Measurements from ENCODE around the gene FGD2.

Gene FGD2

DNA sequence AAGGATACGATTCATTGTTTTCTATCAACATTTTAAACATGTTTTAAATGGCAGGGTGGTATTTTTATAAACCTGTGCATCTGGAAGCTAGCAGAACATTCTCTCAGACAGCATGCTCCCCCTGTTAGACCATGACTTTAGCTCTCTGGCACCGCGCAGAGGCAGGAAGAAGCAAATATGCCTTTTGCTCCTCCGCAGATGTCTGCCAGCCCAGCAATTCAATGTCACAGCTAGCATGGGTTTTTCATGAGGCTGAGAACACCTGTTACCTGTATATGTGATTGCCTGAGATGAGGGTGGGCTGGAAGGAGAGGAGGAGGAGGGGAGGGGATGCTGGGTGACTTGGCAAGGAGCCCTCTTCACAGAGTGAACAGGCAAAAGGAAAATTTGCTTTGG, 26.1 kb upstream of the FGD2 start:
- TF ChIP-seq ZFP37 (tag by site-specific recombination; IDR thresholded peaks at IDR 0.05) (no peak), ZNF24 (tag by site-specific recombination; IDR thresholded peaks at IDR 0.05) (no peak), MEIS1 (CRISPR knock-in tag; IDR thresholded peaks at IDR 0.05; ENCODE audit: borderline replicate concordance) (no peak), SCRT2 (tag by site-specific recombination; IDR thresholded peaks at IDR 0.05) (peak; percentile 85), MYNN (tag by site-specific recombination; IDR thresholded peaks at IDR 0.05; ENCODE audit: borderline replicate concordance) (no peak), ZNF610 (tag by site-specific recombination; IDR thresholded peaks at IDR 0.05; ENCODE audit: borderline replicate concordance) (no peak)
- TF ChIP-seq, protein P1, sequence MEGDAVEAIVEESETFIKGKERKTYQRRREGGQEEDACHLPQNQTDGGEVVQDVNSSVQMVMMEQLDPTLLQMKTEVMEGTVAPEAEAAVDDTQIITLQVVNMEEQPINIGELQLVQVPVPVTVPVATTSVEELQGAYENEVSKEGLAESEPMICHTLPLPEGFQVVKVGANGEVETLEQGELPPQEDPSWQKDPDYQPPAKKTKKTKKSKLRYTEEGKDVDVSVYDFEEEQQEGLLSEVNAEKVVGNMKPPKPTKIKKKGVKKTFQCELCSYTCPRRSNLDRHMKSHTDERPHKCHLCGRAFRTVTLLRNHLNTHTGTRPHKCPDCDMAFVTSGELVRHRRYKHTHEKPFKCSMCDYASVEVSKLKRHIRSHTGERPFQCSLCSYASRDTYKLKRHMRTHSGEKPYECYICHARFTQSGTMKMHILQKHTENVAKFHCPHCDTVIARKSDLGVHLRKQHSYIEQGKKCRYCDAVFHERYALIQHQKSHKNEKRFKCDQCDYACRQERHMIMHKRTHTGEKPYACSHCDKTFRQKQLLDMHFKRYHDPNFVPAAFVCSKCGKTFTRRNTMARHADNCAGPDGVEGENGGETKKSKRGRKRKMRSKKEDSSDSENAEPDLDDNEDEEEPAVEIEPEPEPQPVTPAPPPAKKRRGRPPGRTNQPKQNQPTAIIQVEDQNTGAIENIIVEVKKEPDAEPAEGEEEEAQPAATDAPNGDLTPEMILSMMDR (tag by site-specific recombination; IDR thresholded peaks at IDR 0.05) = peak; percentile 50
- ChIA-PET POLR2A (interaction anchor here (0.9 kb wide), 1 partner anchor 94 kb away, joined by 3 read pairs; the partner anchor contains the start of gene C6orf89), CTCF (interaction anchor here (0.6 to 4.6 kb wide), 3 partner anchors 39 to 411 kb away, joined by 3 to 37 read pairs (median 3); no protein-coding TSS in a partner anchor)
- no peaks in the 10 kb centered on the region for H3K9me3 ChIP-seq (ENCODE audit: control insufficient read depth, insufficient read depth, low read depth, low read length)
- no peak overlapping the region for H3K4me3 ChIP-seq (ENCODE audit: low read depth, low read length)
- H3K36me3 ChIP-seq (ENCODE audit: control insufficient read depth in 2 of 2, insufficient read depth in 1 of 2, low read length in 2 of 2) = peaks cover 5 to 79% of the 10 kb centered on the region in 2 experiments
- H3K27ac ChIP-seq (ENCODE audit: extremely low read depth, low read depth, low read length) = no peak overlapping the region
- H3K4me1 ChIP-seq (ENCODE audit: control insufficient read depth, insufficient read depth, low read length) = peaks cover 10% of the 10 kb centered on the region

DNA sequence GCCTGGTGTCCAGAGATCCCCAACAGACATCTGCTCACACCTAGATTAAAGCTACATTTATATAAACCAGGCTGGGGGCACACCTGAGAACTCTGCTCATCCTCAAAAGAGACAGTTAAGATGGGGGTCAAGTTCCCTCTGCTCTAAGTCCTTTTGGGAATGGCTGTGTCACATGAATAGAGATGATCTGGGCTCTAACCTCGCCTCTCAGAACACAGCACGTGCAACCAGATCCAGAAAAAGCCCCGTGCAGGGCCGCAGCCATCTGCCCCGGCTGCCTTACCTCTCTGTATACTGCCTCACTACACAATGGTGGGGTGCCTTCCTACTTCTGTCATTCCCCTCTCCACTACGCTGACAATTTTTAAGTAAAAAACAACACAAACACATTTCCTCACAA, 25.3 kb upstream of the FGD2 start:
- Histone ChIP-seq H3K9me3 (ENCODE audit: control insufficient read depth, insufficient read depth, low read depth, low read length) (no peaks in the 10 kb centered on the region), H3K36me3 (ENCODE audit: control insufficient read depth in 2 of 2, insufficient read depth in 1 of 2, low read length in 2 of 2) (peaks cover 5 to 71% of the 10 kb centered on the region in 2 experiments), H3K27ac (ENCODE audit: extremely low read depth, low read depth, low read length) (no peak overlapping the region), H3K4me1 (ENCODE audit: control insufficient read depth, insufficient read depth, low read length) (peaks cover 11% of the 10 kb centered on the region), H3K4me3 (ENCODE audit: low read depth, low read length) (no peak overlapping the region)
- POLR2A ChIA-PET = interaction anchor here (0.9 kb wide), 1 partner anchor 95 kb away, joined by 3 read pairs; the partner anchor contains the start of gene C6orf89
- TF ChIP-seq ZXDB (tag by site-specific recombination; IDR thresholded peaks at IDR 0.05) (no peak), ZNF311 (tag by site-specific recombination; IDR thresholded peaks at IDR 0.05; ENCODE audit: borderline replicate concordance) (no peak), ZNF292 (tag by site-specific recombination; IDR thresholded peaks at IDR 0.05; ENCODE audit: borderline replicate concordance, low read depth) (no peak), ZNF202 (tag by site-specific recombination; IDR thresholded peaks at IDR 0.05; ENCODE audit: borderline replicate concordance) (no peak), ZNF354C (tag by site-specific recombination; IDR thresholded peaks at IDR 0.05; ENCODE audit: borderline replicate concordance, low read depth) (no peak), FEZF1 (tag by site-specific recombination; IDR thresholded peaks at IDR 0.05) (no peak), BCL11A (tag by site-specific recombination; IDR thresholded peaks at IDR 0.05; ENCODE audit: low read depth) (no peak), ZNF112 (tag by site-specific recombination; IDR thresholded peaks at IDR 0.05) (no peak)
- TF ChIP-seq, protein P2, sequence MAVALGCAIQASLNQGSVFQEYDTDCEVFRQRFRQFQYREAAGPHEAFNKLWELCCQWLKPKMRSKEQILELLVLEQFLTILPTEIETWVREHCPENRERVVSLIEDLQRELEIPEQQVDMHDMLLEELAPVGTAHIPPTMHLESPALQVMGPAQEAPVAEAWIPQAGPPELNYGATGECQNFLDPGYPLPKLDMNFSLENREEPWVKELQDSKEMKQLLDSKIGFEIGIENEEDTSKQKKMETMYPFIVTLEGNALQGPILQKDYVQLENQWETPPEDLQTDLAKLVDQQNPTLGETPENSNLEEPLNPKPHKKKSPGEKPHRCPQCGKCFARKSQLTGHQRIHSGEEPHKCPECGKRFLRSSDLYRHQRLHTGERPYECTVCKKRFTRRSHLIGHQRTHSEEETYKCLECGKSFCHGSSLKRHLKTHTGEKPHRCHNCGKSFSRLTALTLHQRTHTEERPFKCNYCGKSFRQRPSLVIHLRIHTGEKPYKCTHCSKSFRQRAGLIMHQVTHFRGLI (tag by site-specific recombination; IDR thresholded peaks at IDR 0.05) = no peak
- TF ChIP-seq, protein P3, sequence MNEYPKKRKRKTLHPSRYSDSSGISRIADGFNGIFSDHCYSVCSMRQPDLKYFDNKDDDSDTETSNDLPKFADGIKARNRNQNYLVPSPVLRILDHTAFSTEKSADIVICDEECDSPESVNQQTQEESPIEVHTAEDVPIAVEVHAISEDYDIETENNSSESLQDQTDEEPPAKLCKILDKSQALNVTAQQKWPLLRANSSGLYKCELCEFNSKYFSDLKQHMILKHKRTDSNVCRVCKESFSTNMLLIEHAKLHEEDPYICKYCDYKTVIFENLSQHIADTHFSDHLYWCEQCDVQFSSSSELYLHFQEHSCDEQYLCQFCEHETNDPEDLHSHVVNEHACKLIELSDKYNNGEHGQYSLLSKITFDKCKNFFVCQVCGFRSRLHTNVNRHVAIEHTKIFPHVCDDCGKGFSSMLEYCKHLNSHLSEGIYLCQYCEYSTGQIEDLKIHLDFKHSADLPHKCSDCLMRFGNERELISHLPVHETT (tag by site-specific recombination; IDR thresholded peaks at IDR 0.05) = no peak
- TF ChIP-seq, protein P4, sequence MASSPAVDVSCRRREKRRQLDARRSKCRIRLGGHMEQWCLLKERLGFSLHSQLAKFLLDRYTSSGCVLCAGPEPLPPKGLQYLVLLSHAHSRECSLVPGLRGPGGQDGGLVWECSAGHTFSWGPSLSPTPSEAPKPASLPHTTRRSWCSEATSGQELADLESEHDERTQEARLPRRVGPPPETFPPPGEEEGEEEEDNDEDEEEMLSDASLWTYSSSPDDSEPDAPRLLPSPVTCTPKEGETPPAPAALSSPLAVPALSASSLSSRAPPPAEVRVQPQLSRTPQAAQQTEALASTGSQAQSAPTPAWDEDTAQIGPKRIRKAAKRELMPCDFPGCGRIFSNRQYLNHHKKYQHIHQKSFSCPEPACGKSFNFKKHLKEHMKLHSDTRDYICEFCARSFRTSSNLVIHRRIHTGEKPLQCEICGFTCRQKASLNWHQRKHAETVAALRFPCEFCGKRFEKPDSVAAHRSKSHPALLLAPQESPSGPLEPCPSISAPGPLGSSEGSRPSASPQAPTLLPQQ (tag by site-specific recombination; IDR thresholded peaks at IDR 0.05) = no peak
- TF ChIP-seq, protein P5, sequence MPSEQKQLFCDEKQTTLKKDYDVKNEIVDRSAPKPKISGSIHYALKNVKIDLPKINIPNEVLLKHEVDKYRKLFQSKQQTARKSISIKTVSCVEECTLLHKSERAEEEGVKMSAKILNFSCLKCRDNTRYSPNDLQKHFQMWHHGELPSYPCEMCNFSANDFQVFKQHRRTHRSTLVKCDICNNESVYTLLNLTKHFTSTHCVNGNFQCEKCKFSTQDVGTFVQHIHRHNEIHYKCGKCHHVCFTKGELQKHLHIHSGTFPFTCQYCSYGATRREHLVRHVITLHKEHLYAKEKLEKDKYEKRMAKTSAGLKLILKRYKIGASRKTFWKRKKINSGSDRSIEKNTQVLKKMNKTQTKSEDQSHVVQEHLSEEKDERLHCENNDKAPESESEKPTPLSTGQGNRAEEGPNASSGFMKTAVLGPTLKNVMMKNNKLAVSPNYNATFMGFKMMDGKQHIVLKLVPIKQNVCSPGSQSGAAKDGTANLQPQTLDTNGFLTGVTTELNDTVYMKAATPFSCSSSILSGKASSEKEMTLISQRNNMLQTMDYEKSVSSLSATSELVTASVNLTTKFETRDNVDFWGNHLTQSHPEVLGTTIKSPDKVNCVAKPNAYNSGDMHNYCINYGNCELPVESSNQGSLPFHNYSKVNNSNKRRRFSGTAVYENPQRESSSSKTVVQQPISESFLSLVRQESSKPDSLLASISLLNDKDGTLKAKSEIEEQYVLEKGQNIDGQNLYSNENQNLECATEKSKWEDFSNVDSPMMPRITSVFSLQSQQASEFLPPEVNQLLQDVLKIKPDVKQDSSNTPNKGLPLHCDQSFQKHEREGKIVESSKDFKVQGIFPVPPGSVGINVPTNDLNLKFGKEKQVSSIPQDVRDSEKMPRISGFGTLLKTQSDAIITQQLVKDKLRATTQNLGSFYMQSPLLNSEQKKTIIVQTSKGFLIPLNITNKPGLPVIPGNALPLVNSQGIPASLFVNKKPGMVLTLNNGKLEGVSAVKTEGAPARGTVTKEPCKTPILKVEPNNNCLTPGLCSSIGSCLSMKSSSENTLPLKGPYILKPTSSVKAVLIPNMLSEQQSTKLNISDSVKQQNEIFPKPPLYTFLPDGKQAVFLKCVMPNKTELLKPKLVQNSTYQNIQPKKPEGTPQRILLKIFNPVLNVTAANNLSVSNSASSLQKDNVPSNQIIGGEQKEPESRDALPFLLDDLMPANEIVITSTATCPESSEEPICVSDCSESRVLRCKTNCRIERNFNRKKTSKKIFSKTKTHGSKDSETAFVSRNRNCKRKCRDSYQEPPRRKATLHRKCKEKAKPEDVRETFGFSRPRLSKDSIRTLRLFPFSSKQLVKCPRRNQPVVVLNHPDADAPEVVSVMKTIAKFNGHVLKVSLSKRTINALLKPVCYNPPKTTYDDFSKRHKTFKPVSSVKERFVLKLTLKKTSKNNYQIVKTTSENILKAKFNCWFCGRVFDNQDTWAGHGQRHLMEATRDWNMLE (tag by site-specific recombination; conservative IDR thresholded peaks at IDR 0.05; ENCODE audit: low read depth) = no peak
- CTCF ChIA-PET = interaction anchor here (1.0 to 4.6 kb wide), 4 partner anchors 25 to 230 kb away, joined by 3 to 37 read pairs (median 6); no protein-coding TSS in a partner anchor

Data from HEK293 (cell line).